Ishikawa (cell line): ENCODE results near the gene LAMA3.

ENCODE experiments used
- CEBPB ChIP-seq: IDR thresholded peaks from 2 replicates; pipeline ENCODE4 v1.6.1; 2012
- CREB1 ChIP-seq: IDR thresholded peaks from 2 replicates; pipeline ENCODE4 v1.6.1; 2012; ENCODE audit warnings: low read depth
- EP300 ChIP-seq: IDR thresholded peaks from 2 replicates; pipeline ENCODE4 v1.6.1; 2012; ENCODE audit warnings: borderline replicate concordance
- FOXM1 ChIP-seq: IDR thresholded peaks from 2 replicates; pipeline ENCODE4 v1.6.1; 2012; ENCODE audit warnings: low read depth, borderline replicate concordance
- MAX ChIP-seq: IDR thresholded peaks from 2 replicates; pipeline ENCODE4 v1.6.1; 2012
- NFIC ChIP-seq: IDR thresholded peaks from 2 replicates; pipeline ENCODE4 v1.6.1; 2012
- RAD21 ChIP-seq: IDR thresholded peaks from 2 replicates; pipeline ENCODE4 v1.6.1; 2012; ENCODE audit warnings: low read depth
- TAF1 ChIP-seq: IDR thresholded peaks from 2 replicates; pipeline ENCODE4 v1.6.1; 2012; ENCODE audit warnings: low read depth, mild to moderate bottlenecking
- TCF12 ChIP-seq: IDR thresholded peaks from 2 replicates; pipeline ENCODE4 v1.6.1; 2012; ENCODE audit warnings: low read depth
- TEAD4 ChIP-seq: IDR thresholded peaks from 2 replicates; pipeline ENCODE4 v1.6.1; 2012
- USF1 ChIP-seq: IDR thresholded peaks from 2 replicates; pipeline ENCODE4 v1.6.1; 2012
- YY1 ChIP-seq: IDR thresholded peaks from 2 replicates; pipeline ENCODE4 v1.6.1; 2012; ENCODE audit warnings: low read depth
- TF ChIP-seq, protein P1 (sequence below): IDR thresholded peaks from 2 replicates; pipeline ENCODE4 v1.6.1; 2012; ENCODE audit warnings: low read depth, mild to moderate bottlenecking

DNA sequence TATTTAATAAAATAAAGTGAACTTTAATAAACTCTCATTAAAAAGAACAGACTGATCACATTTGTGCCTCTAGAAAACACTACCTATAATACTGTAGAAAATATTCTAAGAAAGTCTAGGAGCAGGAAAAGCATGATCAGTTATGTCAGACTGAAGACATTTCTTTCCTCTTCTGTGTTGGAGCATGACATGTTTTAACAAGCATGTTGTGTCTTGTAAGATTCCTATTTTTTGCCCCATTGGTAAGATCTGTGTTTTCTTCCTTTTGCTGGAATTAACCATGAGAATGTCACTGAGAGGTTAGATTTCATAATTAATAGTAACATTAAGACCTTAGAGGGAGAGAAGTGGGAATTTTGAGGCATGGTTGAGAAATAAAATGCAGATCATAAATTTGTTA is 27.7 kb downstream of the LAMA3 start:
- TF ChIP-seq TEAD4: no peak
- no peak for TF ChIP-seq YY1
- TF ChIP-seq, protein P1, sequence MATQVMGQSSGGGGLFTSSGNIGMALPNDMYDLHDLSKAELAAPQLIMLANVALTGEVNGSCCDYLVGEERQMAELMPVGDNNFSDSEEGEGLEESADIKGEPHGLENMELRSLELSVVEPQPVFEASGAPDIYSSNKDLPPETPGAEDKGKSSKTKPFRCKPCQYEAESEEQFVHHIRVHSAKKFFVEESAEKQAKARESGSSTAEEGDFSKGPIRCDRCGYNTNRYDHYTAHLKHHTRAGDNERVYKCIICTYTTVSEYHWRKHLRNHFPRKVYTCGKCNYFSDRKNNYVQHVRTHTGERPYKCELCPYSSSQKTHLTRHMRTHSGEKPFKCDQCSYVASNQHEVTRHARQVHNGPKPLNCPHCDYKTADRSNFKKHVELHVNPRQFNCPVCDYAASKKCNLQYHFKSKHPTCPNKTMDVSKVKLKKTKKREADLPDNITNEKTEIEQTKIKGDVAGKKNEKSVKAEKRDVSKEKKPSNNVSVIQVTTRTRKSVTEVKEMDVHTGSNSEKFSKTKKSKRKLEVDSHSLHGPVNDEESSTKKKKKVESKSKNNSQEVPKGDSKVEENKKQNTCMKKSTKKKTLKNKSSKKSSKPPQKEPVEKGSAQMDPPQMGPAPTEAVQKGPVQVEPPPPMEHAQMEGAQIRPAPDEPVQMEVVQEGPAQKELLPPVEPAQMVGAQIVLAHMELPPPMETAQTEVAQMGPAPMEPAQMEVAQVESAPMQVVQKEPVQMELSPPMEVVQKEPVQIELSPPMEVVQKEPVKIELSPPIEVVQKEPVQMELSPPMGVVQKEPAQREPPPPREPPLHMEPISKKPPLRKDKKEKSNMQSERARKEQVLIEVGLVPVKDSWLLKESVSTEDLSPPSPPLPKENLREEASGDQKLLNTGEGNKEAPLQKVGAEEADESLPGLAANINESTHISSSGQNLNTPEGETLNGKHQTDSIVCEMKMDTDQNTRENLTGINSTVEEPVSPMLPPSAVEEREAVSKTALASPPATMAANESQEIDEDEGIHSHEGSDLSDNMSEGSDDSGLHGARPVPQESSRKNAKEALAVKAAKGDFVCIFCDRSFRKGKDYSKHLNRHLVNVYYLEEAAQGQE: no peak
- no peak for TF ChIP-seq CREB1
- no peak for TF ChIP-seq MAX
- TF ChIP-seq USF1: no peak
- no peak for TF ChIP-seq TAF1
- TF ChIP-seq CEBPB: no peak
- no peak for TF ChIP-seq NFIC
- no peak for TF ChIP-seq FOXM1
- no peak for TF ChIP-seq EP300
- no peak for TF ChIP-seq TCF12
- TF ChIP-seq RAD21: no peak
